ENCODE measurements around the gene KMT2A.

- TF ChIP-seq POLR2A (IDR thresholded peaks at IDR 0.05) (no peak), CTCF (IDR thresholded peaks at IDR 0.05) (no peak)
These were observed 66.9 kb downstream of the KMT2A start for GRCh38 chr11:118503216-118503615.
